ENCODE results near the gene CLTA.

DNA sequence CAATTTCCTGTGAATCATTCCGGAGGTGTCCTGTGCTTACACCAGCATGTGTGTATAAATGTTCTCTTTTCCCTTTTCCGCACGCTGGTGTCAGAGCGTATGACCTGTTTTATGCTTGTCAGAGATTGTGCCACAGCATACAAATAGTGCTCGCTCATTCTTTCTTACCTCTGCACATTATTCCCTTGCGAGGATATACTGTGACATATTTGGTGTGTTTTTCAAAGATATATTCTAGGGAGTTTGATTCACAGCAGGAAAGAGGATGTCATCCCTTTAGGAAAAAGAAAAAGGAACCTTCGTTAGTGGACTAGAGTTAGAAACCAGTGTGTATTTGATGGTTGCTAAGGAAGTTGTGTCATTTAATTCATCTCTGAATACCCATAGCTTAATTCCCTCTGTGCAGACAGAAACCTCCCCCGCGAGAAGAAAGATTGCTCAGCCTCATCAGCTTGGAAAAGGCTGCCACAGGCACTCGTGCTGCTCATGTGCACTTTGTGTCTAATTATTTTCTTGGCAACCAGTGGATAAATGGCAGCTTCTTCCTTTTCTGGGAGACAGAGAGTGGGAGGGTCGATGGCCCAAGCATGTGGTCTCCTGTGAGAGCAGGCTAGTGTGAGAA, 36.3 kb upstream of the CLTA start:
- TF ChIP-seq POU2F2 (IDR thresholded peaks at IDR 0.05; ENCODE audit: low read depth, low read length) (no peak), POLR2A (IDR thresholded peaks at IDR 0.05; ENCODE audit: low read depth, low read length) (no peak), TAF1 (IDR thresholded peaks at IDR 0.05; ENCODE audit: low read depth, low read length) (no peak), POLR2AphosphoS5 (IDR thresholded peaks at IDR 0.05; ENCODE audit: low read depth, low read length) (no peak), SPI1 (IDR thresholded peaks at IDR 0.05; ENCODE audit: low read depth, low read length) (no peak)

Data from GM12891 (cell line).